Endothelial cell of umbilical vein (primary cell): Measurements from ENCODE around the gene AKNA.

Experiments
- CTCF ChIP-seq, 2 donors: IDR thresholded peaks; 1 replicate in 1 of 2; 2 replicates in 1 of 2; pipeline ENCODE4 v1.5.1; 2011; ENCODE audit warnings: low read length in 2 of 2, mild to moderate bottlenecking in 2 of 2, moderate library complexity in 2 of 2, control low read depth in 1 of 2, inconsistent platforms in 1 of 2, low read depth in 1 of 2; ENCODE audit not compliant: insufficient read depth in 1 of 2; ENCODE audit errors: extremely low read depth in 1 of 2
- EZH2 ChIP-seq: IDR thresholded peaks from 2 replicates; pipeline ENCODE4 v1.6.1; 2012; ENCODE audit warnings: borderline replicate concordance, low read depth, mild to moderate bottlenecking, moderate library complexity, low read length, inconsistent platforms; ENCODE audit not compliant: severe bottlenecking
- FOS ChIP-seq: IDR thresholded peaks from 2 replicates; pipeline ENCODE4 v1.6.1; 2011; ENCODE audit warnings: mild to moderate bottlenecking, low read length, moderate library complexity, borderline replicate concordance; ENCODE audit not compliant: insufficient read depth
- GATA2 ChIP-seq: IDR thresholded peaks from 2 replicates; pipeline ENCODE4 v1.7.0; 2011; ENCODE audit warnings: low read depth, mild to moderate bottlenecking, moderate library complexity, mixed read lengths, low read length; ENCODE audit not compliant: insufficient read length, insufficient read depth
- MAX ChIP-seq: IDR thresholded peaks from 2 replicates; pipeline ENCODE4 v1.6.1; 2011; ENCODE audit not compliant: insufficient read depth, insufficient read length
- MYC ChIP-seq: IDR thresholded peaks from one replicate; pipeline ENCODE4 v1.6.1; 2011; ENCODE audit warnings: mild to moderate bottlenecking, low read depth, low read length
- POLR2A ChIP-seq: IDR thresholded peaks from 2 replicates; pipeline ENCODE4 v1.6.1; 2012; ENCODE audit warnings: low read depth, mild to moderate bottlenecking, control low read depth, low read length
- POLR2AphosphoS5 ChIP-seq: IDR thresholded peaks from 2 replicates; pipeline ENCODE4 v1.6.1; 2012; ENCODE audit warnings: low read depth, mild to moderate bottlenecking, control low read depth, low read length, moderate library complexity; ENCODE audit not compliant: insufficient read depth

GRCh38 chr9:114383521-114384231, 4.1 kb downstream of the AKNA start:
- no peak for TF ChIP-seq MAX
- TF ChIP-seq POLR2AphosphoS5, result no peak
- TF ChIP-seq CTCF (IDR thresholded peaks at IDR 0.05; ENCODE audit: extremely low read depth in 1 of 2, insufficient read depth in 1 of 2, low read depth in 1 of 2, low read length in 2 of 2), result no peak
- no peak for TF ChIP-seq EZH2
- TF ChIP-seq POLR2A, result no peak
- TF ChIP-seq GATA2, result no peak
- TF ChIP-seq FOS, result no peak
- no peak for TF ChIP-seq MYC
